IPS DF 6.9 (cell line): ENCODE data around the gene KCNJ2.
A peak's percentile ranks its signal among the peaks of the same experiment; 100 is the strongest.

Source experiments
- DNase-seq: peaks from one replicate; pipeline ENCODE4 v3.0.0-alpha.2; 2013; ENCODE audit warnings: low read depth, low spot score
- H3K27ac ChIP-seq: one replicate; pipeline ENCODE4 v1.5.1; 2013; ENCODE audit warnings: low read length, control low read depth
- H3K27me3 ChIP-seq: 2 replicates; pipeline ENCODE4 v1.6.1; 2013; ENCODE audit warnings: mild to moderate bottlenecking, low read length; ENCODE audit not compliant: control insufficient read depth, insufficient read depth
- H3K36me3 ChIP-seq: 2 replicates; pipeline ENCODE4 v1.6.1; 2013; ENCODE audit warnings: low read length; ENCODE audit not compliant: control insufficient read depth, insufficient read depth
- H3K4me1 ChIP-seq: 2 replicates; pipeline ENCODE4 v1.6.1; 2013; ENCODE audit warnings: low read length; ENCODE audit not compliant: control insufficient read depth, insufficient read depth
- H3K4me3 ChIP-seq: 2 replicates; pipeline ENCODE4 v1.5.1; 2013; ENCODE audit warnings: mild to moderate bottlenecking, low read length
- H3K9me3 ChIP-seq: 2 replicates; pipeline ENCODE4 v1.6.1; 2013; ENCODE audit warnings: low read length, inconsistent platforms; ENCODE audit not compliant: control insufficient read depth, insufficient read depth
- WGBS: extraction: QIAGEN DNeasy Blood & Tissue Kit; methylation state at CpG from one replicate; pipeline ENCODE4 v1.1.7; 2013; ENCODE audit warnings: mixed read lengths, missing lambda C conversion rate; ENCODE audit not compliant: insufficient read length, insufficient coverage; 5-methylcytosine and 5-hydroxymethylcytosine counted together

The KCNJ2 gene

GRCh38 chr17:70158180-70158579 lies 11.2 kb upstream of the KCNJ2 start:
- H3K4me3 ChIP-seq, result no peak overlapping the region
- WGBS, result no CpG with 5 or more reads among the region's 4 CpGs
- no peaks in the 10 kb centered on the region for H3K27me3 ChIP-seq
- H3K4me1 ChIP-seq, result no peaks in the 10 kb centered on the region
- H3K27ac ChIP-seq, result no peak overlapping the region
- DNase-seq, result no peak
- H3K9me3 ChIP-seq, result no peaks in the 10 kb centered on the region
- H3K36me3 ChIP-seq, result no peaks in the 10 kb centered on the region

GRCh38 chr17:70158591-70158990 lies 10.7 kb upstream of the KCNJ2 start:
- H3K27ac ChIP-seq, result no peak overlapping the region
- H3K36me3 ChIP-seq, result no peaks in the 10 kb centered on the region
- H3K27me3 ChIP-seq, result no peaks in the 10 kb centered on the region
- H3K9me3 ChIP-seq, result no peaks in the 10 kb centered on the region
- DNase-seq, result no peak
- H3K4me3 ChIP-seq, result no peak overlapping the region
- WGBS, result no CpG with 5 or more reads among the region's 6 CpGs
- H3K4me1 ChIP-seq, result no peaks in the 10 kb centered on the region

DNA sequence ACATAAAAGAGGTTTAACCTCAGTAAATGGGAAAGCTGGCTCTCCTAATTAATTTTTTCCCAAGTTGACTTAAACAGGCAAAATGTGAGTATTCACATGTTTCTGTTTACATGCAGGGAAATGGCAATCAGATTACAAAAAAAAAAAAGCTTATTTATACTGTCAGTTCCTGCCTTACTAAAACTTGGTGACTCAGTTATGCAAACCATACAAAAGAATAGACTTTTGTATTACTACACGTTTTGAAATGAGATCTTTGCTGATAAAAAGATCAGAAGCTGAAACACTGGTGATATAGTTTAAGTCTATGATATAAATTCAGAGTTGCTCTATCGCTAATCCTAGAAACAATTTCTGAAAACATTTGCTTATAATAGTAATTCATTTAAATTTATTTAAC lies 9.4 kb upstream of the KCNJ2 start:
- Histone ChIP-seq H3K27me3 (no peaks in the 10 kb centered on the region), H3K4me1 (no peaks in the 10 kb centered on the region), H3K27ac (no peak overlapping the region), H3K9me3 (no peaks in the 10 kb centered on the region), H3K4me3 (no peak overlapping the region), H3K36me3 (no peaks in the 10 kb centered on the region)
- no CpG with 5 or more reads among the region's 2 CpGs for WGBS
- DNase-seq, result no peak

DNA sequence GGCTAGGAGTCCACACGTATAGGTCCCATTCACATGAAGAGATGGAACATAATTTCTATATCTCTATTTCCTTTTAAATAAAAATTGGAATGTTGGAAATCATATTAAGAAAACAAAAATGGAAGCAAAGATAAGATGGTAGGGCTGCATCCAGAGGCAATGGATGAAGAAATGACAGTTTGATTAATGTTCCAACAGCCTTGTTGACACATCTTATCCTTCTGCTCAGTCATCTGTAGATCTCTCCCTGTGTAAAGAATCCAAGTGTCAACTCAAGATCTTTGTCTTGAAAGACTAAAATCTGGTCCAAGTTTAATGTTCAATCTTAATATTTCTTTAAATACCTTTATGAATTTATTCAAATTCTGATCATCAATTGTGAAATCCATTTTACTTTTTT lies 7.8 kb upstream of the KCNJ2 start:
- Histone ChIP-seq H3K27ac (no peak overlapping the region), H3K27me3 (no peaks in the 10 kb centered on the region), H3K4me3 (no peak overlapping the region), H3K36me3 (no peaks in the 10 kb centered on the region), H3K9me3 (no peaks in the 10 kb centered on the region), H3K4me1 (no peaks in the 10 kb centered on the region)
- WGBS, result no CpG with 5 or more reads among the region's 1 CpG
- no peak for DNase-seq

- Histone ChIP-seq H3K27me3 (peaks cover 3% of the 10 kb centered on the region; the same call in 1 of the 2 replicates), H3K27ac (no peak overlapping the region), H3K4me3 (no peak overlapping the region), H3K4me1 (no peaks in the 10 kb centered on the region; the same call in 1 of the 2 replicates), H3K36me3 (no peaks in the 10 kb centered on the region), H3K9me3 (no peaks in the 10 kb centered on the region)
- no CpG with 5 or more reads among the region's 2 CpGs for WGBS
- no peak for DNase-seq
Measured at GRCh38 chr17:70165383-70165782, 3.9 kb upstream of the KCNJ2 start.

DNA sequence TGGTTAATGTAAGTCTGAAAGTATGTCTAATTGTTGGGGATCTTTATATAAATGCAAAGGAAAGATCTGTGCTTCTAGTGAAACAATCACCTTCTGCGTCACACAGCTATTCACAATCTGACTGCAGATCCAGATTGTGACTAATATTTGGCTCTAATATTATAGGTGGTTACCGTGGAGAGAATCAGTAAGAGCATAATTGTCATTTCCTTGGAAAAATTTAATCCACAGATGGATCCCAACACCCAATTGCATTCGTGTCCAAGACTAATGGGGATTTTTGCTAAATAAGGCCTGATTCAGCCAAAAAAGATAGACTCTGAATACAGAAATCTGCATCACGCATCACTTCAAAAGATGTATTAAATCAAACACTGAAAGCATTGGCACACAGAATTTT lies 2.7 kb upstream of the KCNJ2 start:
- no peaks in the 10 kb centered on the region for H3K36me3 ChIP-seq
- no peaks in the 10 kb centered on the region for H3K9me3 ChIP-seq
- H3K27me3 ChIP-seq, result peaks cover 3% of the 10 kb centered on the region; the same call in 1 of the 2 replicates
- H3K4me1 ChIP-seq, result no peaks in the 10 kb centered on the region; the same call in 1 of the 2 replicates
- no peak for DNase-seq
- no CpG with 5 or more reads among the region's 4 CpGs for whole genome bisulfite sequencing
- H3K4me3 ChIP-seq, result no peak overlapping the region
- no peak overlapping the region for H3K27ac ChIP-seq

- WGBS, result no CpG with 5 or more reads among the region's 45 CpGs
Measured at GRCh38 chr17:70168044-70168976, 1.0 kb upstream of the KCNJ2 start.

GRCh38 chr17:70169709-70170597 lies 621 bp downstream of the KCNJ2 start:
- peak overlapping the region; percentile 43; the same call in 1 of the 2 replicates for H3K4me3 ChIP-seq
- H3K4me1 ChIP-seq, result no peaks in the 10 kb centered on the region; the same call in 1 of the 2 replicates
- H3K9me3 ChIP-seq, result no peaks in the 10 kb centered on the region
- no peak overlapping the region for H3K27ac ChIP-seq
- no CpG with 5 or more reads among the region's 24 CpGs for WGBS
- no peaks in the 10 kb centered on the region for H3K36me3 ChIP-seq
- H3K27me3 ChIP-seq, result peaks cover 3% of the 10 kb centered on the region; the same call in 1 of the 2 replicates
- no peak for DNase-seq

More at GRCh38 chr17:70168044-70168976, 1.0 kb upstream of the KCNJ2 start:
- peaks cover 3% of the 10 kb centered on the region; the same call in 1 of the 2 replicates for H3K27me3 ChIP-seq
- no peak overlapping the region for H3K27ac ChIP-seq
- no peaks in the 10 kb centered on the region for H3K9me3 ChIP-seq
- H3K4me1 ChIP-seq, result no peaks in the 10 kb centered on the region; the same call in 1 of the 2 replicates
- no peak for DNase-seq
- H3K4me3 ChIP-seq, result peak overlapping the region; percentile 49; the same call in 1 of the 2 replicates
- H3K36me3 ChIP-seq, result no peaks in the 10 kb centered on the region

DNA sequence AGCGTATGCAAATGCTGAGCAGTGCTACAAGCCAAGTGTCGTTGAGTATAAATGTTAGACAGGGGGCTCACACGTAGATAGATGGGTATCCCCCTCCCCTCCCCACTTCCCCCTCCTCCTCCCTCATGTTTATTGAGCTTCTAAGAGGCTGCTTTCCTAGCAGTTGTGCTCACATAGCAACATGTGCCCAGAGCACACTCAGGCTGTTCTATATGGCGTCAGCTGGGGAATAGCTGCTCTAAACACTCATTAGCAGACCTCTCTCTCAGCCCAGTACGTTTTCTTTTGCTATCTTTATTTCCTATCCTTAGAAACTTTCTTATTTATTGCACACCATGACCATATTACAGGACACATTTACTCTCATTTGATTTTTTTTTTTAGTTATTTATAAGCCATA lies 1.8 kb downstream of the KCNJ2 start:
- Histone ChIP-seq H3K27me3 (peaks cover 3% of the 10 kb centered on the region; the same call in 1 of the 2 replicates), H3K4me1 (no peaks in the 10 kb centered on the region; the same call in 1 of the 2 replicates), H3K4me3 (no peak overlapping the region), H3K36me3 (no peaks in the 10 kb centered on the region), H3K9me3 (no peaks in the 10 kb centered on the region), H3K27ac (no peak overlapping the region)
- DNase-seq, result no peak
- WGBS, result no CpG with 5 or more reads among the region's 5 CpGs

GRCh38 chr17:70172449-70172848 lies 3.1 kb downstream of the KCNJ2 start:
- Histone ChIP-seq H3K27ac (no peak overlapping the region), H3K27me3 (peaks cover 3% of the 10 kb centered on the region; the same call in 1 of the 2 replicates), H3K4me3 (no peak overlapping the region), H3K9me3 (no peaks in the 10 kb centered on the region), H3K36me3 (no peaks in the 10 kb centered on the region), H3K4me1 (no peaks in the 10 kb centered on the region; the same call in 1 of the 2 replicates)
- no peak for DNase-seq
- no CpG with 5 or more reads among the region's 2 CpGs for WGBS
